ENCODE data around the gene GINM1. TPM values are rescaled to one million over a fixed set of nuclear protein-coding genes. Genes with fewer than 3 reads are reported as not detected.

The GINM1 gene
- polyA plus RNA-seq, 1 of the 3 experiments (the other 2 are of a cell fraction) = 24.4 TPM

DNA sequence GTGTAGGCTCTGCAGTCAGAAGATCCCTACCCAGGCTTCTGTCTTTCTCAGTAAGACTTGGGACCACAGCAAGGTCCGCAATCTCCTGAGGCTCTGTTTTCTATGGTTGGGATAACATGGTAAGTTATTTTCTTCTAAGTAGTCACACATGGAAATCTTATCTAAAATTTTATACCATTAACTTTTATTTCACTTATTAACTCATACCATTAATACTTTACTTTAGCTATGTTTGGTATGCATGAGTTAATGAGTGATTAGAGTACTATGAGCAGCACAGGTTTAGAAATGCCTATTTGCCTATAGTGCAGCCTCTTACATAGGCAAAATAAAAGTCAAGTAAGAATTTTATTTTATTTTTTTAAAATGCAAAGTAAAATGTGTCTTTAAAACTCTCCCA lies 27.2 kb downstream of the GINM1 start (continued):
- no peak for TF ChIP-seq REST (IDR thresholded peaks at IDR 0.05; ENCODE audit: low read depth, low read length)
- TF ChIP-seq NFIC (IDR thresholded peaks at IDR 0.05; ENCODE audit: borderline replicate concordance) = no peak
- no peak for TF ChIP-seq EZH2phosphoT487 (IDR thresholded peaks at IDR 0.05; ENCODE audit: borderline replicate concordance, low read depth)
- no peak for TF ChIP-seq POLR2AphosphoS5 (IDR thresholded peaks at IDR 0.05; ENCODE audit: low read depth, low read length)
- TF ChIP-seq ELF1 (IDR thresholded peaks at IDR 0.05) = no peak
- TF ChIP-seq NRF1 (IDR thresholded peaks at IDR 0.05; ENCODE audit: low read depth, low read length) = no peak
- TF ChIP-seq MEF2A (IDR thresholded peaks at IDR 0.05; ENCODE audit: borderline replicate concordance, low read depth) = no peak

DNA sequence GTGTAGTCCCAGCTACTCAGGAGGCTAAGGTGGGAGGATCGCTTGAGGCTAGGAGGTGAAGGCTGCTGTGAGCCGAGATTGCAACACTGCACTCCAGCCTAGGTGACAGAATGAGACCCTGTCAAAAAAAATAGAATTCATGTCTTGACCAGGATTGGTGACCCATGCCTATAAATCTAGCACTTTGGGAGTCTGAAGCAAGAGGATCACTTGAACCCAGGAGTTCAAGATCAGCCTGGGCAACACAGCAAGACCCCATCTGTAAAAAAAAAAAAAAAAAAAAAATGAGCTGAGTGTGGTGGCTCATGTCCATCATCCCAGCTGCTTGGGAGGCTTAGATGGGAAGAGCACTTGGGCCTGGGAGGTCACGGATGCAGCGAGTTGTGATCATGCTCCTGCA lies 34.3 kb downstream of the GINM1 start:
- CTCF ChIA-PET = no interaction called here
- WGBS (ENCODE audit: low lambda C conversion rate) = 98% methylated on average over 4 of the region's 4 CpGs

More for the DNA sequence above, 34.3 kb downstream of the GINM1 start:
- H3K79me2 ChIP-seq (ENCODE audit: insufficient read depth) = no peaks in the 10 kb centered on the region
- no peak for DNase-seq
- no peaks in the 10 kb centered on the region for H3K9me3 ChIP-seq
- H3K36me3 ChIP-seq (replicated peaks in 1 of 2; ENCODE audit: control insufficient read depth in 1 of 2, insufficient read depth in 2 of 2, low read length in 1 of 2) = peaks cover 19 to 35% of the 10 kb centered on the region in 2 experiments
- no peak overlapping the region for H3K4me2 ChIP-seq
- no peak overlapping the region for H2AFZ ChIP-seq (ENCODE audit: low read depth)
- POLR2A ChIA-PET = no interaction called here
- H3K9ac ChIP-seq = no peak overlapping the region
- no peak overlapping the region for H3K27ac ChIP-seq (ENCODE audit: low read depth in 2 of 2, low read length in 1 of 2)
- H4K20me1 ChIP-seq (ENCODE audit: insufficient read depth) = no peaks in the 10 kb centered on the region
- peaks cover 6% of the 10 kb centered on the region for H3F3A ChIP-seq (replicated peaks; ENCODE audit: insufficient read depth)
- H3K4me3 ChIP-seq (ENCODE audit: low read depth in 2 of 2, low read length in 1 of 2) = no peak overlapping the region
- TF ChIP-seq FOXM1 (IDR thresholded peaks at IDR 0.05; ENCODE audit: low read depth) (no peak), FOXJ3 (CRISPR knock-in tag; IDR thresholded peaks at IDR 0.05) (no peak), REST (IDR thresholded peaks at IDR 0.05; ENCODE audit: low read depth, low read length) (no peak), RCOR1 (IDR thresholded peaks at IDR 0.05; ENCODE audit: low read length) (no peak), NRF1 (IDR thresholded peaks at IDR 0.05; ENCODE audit: low read depth, low read length) (no peak), SMC3 (IDR thresholded peaks at IDR 0.05; ENCODE audit: low read depth, low read length) (no peak), TAF1 (IDR thresholded peaks at IDR 0.05; ENCODE audit: borderline replicate concordance, low read depth, low read length) (no peak), USF1 (IDR thresholded peaks at IDR 0.05; ENCODE audit: borderline replicate concordance, low read depth) (no peak), RAD21 (IDR thresholded peaks at IDR 0.05; ENCODE audit: low read length) (no peak), ELF1 (IDR thresholded peaks at IDR 0.05) (no peak), NFIC (IDR thresholded peaks at IDR 0.05; ENCODE audit: borderline replicate concordance) (no peak)
- TF ChIP-seq, protein P1, sequence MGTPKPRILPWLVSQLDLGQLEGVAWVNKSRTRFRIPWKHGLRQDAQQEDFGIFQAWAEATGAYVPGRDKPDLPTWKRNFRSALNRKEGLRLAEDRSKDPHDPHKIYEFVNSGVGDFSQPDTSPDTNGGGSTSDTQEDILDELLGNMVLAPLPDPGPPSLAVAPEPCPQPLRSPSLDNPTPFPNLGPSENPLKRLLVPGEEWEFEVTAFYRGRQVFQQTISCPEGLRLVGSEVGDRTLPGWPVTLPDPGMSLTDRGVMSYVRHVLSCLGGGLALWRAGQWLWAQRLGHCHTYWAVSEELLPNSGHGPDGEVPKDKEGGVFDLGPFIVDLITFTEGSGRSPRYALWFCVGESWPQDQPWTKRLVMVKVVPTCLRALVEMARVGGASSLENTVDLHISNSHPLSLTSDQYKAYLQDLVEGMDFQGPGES (IDR thresholded peaks at IDR 0.05; ENCODE audit: low read depth, low read length) = no peak
- TF ChIP-seq, protein P2, sequence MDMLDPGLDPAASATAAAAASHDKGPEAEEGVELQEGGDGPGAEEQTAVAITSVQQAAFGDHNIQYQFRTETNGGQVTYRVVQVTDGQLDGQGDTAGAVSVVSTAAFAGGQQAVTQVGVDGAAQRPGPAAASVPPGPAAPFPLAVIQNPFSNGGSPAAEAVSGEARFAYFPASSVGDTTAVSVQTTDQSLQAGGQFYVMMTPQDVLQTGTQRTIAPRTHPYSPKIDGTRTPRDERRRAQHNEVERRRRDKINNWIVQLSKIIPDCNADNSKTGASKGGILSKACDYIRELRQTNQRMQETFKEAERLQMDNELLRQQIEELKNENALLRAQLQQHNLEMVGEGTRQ (IDR thresholded peaks at IDR 0.05; ENCODE audit: borderline replicate concordance, low read depth, low read length) = no peak
- TF ChIP-seq, protein P3, sequence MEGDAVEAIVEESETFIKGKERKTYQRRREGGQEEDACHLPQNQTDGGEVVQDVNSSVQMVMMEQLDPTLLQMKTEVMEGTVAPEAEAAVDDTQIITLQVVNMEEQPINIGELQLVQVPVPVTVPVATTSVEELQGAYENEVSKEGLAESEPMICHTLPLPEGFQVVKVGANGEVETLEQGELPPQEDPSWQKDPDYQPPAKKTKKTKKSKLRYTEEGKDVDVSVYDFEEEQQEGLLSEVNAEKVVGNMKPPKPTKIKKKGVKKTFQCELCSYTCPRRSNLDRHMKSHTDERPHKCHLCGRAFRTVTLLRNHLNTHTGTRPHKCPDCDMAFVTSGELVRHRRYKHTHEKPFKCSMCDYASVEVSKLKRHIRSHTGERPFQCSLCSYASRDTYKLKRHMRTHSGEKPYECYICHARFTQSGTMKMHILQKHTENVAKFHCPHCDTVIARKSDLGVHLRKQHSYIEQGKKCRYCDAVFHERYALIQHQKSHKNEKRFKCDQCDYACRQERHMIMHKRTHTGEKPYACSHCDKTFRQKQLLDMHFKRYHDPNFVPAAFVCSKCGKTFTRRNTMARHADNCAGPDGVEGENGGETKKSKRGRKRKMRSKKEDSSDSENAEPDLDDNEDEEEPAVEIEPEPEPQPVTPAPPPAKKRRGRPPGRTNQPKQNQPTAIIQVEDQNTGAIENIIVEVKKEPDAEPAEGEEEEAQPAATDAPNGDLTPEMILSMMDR (IDR thresholded peaks at IDR 0.05) = no peak
- H3K27me3 ChIP-seq (ENCODE audit: insufficient read depth) = no peaks in the 10 kb centered on the region
- no peaks in the 10 kb centered on the region for H3K4me1 ChIP-seq (ENCODE audit: control insufficient read depth in 1 of 2, insufficient read depth in 2 of 2, low read depth in 1 of 2, low read length in 1 of 2)
- H3K9me2 ChIP-seq = no peaks in the 10 kb centered on the region

All from SK-N-SH (cell line).